NCI-H1436 treated with DMSO at 0.1 percent for 48 hours (cell line): ENCODE measurements around the gene SMAD3.

Experiments used
- DNase-seq: peaks from one replicate; lab custom pipeline; 2025; lab: John Stamatoyannopoulos, UW

SMAD3 gene

DNA sequence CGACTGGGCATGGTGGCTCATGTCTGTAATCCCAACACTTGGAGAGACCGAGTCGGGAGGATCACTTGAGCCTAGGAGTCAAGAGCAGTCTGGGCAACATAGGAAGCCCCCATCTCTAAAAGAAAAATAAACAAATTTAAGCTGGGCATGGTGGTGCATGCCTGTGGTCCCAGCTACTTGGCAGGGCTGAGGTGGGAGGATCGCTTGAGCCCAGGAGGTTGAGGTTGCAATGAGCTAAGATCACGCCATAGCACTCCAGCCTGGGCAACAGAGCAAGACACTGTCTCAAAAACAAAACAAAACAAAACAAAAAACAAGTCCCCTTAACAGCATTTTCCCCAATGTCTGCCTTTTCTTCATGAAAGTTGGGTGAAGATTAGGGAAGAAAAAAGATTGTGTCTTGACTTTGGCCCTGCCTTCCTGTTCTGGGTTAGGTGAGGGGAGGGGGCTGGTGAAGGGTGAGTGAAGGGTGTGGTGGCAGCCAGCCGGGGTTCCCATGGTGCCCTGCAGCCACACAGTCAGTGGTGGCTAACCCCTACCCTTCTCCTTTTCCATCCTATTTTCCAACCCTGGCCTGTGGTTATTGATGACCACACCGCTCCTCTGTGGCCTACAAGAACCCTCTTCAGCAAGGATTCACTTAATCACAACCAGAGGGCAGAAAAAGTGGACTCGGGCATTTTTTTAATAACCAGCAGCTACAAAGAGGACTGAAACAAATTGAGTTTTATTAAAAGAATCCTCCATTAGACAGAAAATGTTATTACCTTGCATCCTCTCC, 28.4 kb upstream of the SMAD3 start:
- no peak for DNase-seq

DNA sequence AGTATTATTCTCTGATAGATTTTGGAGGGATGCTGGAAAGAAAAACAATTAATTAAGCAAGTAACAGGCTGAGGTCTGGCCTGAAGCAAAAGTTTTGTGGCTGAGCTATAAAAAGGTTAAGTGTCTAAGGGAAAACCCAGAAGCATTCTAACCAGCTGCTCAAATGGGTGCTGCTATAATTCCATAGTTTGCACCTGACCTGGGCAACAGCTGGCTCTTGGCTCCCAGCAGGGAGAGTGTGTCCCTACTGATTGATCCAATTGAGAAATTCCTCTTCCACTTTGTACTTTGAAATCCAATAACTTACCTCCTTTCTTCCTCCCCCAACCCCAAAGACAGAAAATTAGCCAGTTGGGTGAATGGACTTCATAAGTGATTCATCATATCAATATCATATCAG, 27.7 kb upstream of the SMAD3 start:
- no peak for DNase-seq

DNA sequence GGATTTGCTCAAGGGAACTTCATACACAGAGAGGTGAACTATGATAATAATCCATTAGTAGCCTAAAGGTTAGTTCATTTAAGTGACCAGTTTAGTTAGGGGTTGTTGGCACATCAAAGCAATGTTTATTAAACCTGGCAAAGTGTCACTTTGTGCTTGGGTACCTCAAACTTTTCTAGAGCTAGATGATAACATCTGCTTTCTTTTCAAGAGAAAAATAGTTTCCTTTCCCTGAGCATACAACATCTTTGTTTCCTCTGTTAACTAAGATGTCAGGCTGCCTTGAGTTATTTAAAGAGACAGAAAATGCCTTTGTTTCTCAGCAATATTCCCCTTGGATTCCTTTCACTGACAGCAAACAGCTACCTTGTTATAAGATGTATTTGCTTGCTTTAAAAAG, 26.7 kb upstream of the SMAD3 start:
- no peak for DNase-seq

DNA sequence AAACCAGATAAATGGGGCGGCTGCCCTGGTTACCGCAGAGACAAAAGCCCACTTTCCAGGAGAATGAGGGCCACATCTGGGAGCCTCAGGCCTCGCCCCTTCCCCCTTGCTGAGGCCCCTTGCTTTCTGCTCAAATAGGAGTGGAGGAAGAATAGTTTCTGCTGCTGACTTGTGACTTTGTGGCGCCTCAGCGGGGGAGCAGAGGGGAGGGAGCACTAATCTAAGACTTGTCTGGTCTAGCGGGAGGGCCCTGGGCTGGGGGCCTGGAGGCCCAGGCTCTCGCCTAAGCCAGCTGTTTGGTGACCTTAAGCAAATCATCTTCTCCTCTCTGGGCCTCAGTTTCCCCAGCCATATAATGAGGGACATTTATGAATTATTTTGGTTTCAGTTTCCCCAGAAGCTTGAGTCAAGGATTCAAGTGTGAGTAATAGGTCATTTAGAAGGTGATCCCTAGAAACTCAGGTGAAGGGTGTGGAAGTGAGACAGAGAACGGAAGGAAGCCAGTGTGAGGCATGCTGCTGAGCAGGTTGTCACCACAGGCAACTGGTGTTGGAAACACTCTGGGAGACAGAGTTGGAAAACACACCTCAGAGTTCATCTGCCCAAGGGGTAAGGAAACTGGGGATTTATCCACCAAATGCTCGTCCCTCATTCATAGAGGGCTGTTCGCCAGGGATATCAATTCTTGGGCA, 25.9 kb upstream of the SMAD3 start:
- no peak for DNase-seq

DNA sequence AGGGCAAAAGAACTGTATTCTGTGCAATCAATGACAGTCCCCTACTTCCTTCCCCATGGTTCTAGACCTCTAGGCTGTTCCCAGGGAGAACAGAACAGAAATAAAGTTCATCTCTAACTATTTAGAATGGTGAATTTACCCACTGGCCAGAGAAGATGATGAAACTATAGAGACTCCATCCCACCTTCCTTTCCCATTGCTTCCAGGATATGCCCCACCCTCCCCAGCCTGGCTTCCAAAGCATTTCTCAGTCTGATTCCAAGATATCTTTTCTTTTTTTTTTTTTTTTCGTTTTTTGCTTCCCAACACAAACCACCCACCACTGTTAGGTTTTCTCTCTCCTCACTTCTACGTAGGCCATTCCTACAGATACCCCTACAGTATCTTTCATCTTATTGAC, 25.1 kb upstream of the SMAD3 start:
- no peak for DNase-seq

DNA sequence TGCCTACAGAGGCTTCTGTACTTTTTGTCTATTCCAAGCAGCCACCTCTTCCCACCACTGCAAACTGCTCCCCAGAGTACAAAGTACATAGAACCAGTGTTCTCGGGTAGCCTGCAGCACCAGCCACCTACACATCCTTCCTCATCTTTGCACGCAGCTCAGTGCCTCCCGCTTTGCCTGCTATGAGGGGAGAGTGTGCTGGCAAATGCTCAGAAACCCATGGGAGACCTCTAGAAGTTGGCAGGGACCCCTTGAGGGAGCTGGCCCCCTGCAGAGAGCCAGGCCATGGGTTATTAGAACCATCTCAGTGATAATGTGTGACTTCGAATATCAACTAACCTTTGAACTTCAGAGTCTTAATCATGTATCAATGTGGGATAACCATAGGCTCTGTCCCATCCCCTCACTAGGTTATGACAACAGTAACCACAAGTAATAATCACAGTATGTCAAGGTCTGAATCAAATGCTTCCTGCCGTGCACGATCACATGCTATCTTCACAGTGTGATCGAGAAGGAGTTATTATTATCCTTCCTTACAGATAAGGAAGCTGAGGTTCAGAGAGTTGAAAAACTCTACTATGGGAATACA, 22.8 kb upstream of the SMAD3 start:
- DNase-seq = no peak

DNA sequence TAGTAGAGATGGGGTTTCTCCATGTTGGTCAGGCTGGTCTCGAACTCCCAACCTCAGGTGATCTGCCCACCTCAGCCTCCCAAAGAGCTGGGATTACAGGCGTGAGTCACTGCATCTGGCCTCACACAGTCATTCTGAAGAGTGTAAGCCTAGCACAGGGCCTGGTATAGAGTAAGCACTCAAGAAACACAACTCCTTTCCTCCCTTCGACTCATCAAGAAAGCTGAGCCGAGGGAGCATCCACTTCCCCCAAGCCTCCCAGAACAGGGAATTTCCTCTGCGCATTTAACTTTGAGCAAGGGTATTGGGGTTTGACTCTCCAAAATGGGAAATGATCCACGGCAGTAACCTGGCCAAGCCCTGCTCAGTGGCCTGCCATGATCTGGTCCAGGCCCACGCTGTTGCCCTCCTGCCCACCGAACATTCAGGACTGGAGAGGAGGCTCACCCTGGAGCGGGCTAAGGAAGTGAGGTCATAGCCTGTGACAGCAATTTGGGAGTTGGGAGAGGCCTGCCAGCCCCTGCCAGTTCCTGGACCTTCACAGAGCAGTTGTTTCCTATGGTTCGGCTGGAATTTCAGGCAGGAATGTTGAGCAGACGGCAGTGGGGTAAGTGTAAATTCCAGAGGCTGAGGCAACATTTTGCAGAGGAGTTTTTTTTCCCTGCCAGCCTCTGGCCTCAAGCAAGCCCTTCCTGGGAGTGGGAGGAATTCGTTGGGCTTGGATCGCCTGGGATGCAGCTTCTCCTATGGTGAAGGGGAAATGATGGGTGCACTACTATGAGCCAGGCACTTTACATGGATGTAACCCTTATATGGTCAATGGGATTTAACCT, 21.2 kb upstream of the SMAD3 start:
- no peak for DNase-seq

DNA sequence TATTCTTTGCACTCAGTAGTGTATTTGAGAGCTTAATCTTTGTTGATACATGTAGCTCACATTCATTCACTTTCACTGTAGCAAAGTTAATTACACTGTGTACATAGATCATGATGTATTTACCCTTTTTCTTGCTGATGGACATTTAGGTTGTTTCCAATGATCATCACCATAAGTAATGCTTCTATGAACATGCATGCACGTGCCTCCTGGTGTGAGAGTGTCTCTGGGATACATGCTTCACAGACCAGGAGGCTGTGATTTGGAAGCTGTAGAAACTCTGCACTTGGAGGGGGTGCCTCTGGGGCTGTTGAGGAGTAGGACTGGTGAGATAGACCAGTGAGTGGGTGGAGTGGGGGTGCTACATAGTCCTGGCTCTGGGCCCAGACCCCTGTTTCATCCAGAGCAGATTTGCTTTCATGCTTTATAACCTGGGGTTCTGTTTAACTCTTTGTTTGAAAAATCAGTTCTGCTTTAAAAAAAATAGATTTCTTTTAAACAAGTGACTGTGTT, 18.2 kb upstream of the SMAD3 start:
- no peak for DNase-seq

DNA sequence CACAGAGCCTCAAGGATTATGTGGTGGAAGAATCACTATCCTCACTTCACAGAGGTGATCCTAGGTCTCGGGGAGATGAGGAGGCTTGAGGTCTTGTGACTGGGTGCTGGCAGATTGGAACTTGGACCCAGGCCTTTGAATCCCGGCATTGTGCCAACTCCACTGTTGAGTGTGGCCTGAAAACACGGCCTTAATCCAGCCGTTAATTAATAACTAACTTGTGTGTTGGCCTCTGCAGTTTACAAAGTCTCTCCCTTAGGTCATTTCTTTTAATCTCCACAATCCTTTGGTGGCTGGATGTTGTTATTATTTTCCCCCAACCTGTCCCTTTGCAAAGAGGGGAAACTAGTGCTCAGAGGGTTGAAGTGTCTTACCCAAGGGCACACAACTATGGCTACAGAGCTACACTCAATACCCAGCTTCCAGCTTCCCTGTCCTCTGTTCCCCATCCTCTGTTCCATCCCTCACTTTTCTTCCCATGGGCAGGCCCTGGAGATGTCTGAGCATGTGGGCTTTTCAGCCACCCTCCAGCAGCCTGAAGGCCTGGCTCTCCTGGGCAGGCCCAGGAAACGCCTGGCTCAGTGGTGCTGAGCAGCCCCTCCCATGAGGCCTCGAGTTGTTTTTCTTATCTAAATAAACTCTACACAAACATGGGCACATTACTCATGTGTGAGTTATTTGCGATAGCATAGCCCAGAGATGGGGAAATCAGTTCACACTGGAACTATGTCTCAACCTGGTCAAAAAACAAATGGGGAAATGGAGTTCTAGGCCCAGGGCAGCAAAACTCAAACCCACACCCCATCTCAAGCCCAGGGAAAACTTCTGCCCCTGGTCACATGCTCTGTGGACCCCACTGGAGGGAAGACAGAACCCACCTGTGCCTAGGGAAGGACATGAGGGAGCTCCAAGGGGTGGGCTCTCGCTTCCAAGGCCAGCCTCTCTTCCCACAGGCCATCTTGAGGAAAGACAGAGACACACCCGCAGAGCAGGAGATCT, 16.8 kb upstream of the SMAD3 start:
- no peak for DNase-seq

DNA sequence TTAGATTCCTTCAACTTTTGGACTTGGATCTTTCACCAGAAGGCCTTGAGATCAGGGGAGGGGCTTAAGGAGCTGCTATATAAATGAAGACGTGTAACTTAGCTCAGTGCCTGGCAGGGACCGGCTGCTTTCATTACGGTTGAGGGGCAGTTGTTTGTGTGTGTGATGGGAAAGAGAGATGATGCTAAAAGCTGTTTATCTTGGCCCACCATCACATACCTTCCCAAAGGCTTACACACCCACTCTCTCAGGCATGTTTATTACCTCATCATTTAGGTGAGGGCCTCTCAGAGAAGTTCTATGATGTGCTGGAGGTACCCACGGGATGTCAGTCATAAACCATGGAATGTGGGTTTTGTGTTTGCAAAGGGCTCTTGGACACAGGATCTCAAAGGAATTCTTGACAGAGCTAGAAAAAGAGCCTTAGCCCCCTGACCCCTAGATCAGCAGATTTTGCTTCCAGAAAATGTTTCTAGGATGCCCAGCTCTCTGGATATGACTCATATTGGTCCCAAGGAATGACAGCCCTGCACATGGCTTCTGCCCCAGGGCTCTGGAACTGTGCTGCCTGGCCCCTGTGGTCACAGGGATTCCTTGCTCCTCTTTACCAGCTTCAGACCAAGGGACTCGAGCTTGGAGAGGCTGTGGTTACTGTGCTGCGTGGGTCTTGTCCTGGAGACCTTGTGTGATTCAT, 15.9 kb upstream of the SMAD3 start:
- no peak for DNase-seq

DNA sequence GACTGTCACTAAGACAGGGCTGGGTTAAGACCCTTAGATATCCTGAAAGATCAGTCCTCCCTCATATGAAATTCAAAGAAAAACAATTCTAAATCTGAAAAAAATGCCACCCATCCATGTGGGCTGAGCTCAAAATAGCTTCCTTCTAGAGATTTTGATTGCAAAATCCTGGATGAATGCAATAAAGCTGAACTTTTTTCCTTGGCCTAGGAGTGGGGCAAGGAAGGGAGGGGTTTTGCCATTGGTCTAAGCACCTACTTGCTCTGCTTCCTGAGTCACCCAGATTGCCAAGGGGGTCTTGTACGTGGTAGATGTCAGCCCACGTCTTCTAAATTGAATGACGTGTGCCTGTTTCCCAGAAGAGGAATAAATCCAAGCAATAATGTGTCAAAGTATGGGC, 15.3 kb upstream of the SMAD3 start:
- no peak for DNase-seq

DNA sequence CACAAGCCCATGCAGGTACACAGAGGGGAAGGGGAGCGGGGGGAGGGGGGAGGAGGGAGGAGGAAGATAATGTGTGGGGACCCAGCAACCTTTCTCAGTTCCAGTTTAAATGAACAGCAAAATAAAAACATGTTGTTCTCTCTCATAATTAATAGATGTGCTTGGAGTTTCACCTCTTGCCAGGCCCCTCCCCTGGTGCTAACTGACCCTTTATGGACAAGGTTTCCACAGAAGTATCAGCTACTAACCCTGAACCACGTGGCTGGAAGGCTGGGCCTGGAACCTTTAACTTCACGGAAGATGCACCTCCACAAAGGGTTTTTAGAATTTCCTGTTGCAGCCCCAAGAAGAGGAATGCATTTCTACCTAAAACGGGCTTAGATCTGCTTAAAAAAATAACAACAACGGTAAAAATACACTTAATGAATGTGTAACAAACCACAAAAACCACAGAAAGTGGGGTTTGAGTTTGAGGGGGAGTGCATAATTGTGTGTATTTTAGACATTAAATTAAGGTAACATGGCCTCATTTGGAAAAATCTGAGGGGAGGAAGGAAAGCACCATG, 14.8 kb upstream of the SMAD3 start:
- DNase-seq = no peak

DNA sequence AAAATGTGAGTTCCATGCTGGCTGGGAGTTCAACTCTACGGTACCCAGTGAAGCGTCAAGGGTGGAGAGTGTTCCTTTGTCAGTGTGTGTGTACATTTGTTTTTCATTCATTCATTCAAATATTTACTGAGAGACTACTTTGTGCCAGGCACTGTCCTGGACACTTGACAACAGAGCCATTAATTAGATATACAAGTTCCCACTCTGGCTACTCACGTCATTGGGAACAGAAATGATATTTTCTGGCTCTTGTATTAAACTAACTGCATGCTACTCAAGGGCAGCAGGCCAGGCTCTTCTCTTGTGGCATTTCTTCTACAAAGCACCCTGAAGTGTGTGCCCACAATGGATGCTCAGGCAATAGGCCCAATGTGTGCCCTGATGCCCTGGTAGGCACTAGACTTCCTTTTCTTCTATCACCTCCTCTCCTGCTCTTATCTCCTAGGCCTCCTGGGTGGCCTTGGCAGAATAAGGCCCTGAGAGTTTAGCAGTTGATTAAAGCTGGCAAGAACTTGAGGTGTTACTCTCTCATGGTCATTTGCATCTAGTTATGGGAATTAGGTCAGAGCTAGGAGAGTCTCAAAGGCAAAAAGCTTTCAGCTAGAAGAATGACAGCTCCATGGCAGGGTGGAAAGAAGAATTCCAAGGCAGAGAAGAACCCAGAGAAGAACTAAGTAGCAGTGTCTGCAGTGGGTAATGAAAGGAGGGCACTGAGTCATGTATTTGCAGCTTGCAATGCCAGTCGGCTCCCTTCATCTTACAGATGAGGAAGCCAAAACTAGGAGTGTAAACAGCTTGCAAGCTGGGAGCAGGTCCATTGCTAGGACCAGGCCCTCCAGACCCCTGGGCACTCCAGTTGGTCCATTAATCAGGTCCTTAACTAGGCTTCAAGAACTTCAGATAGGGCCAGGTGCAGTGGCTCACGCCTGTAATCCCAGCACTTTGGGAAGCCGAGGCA, 14.0 kb upstream of the SMAD3 start:
- DNase-seq = no peak

DNA sequence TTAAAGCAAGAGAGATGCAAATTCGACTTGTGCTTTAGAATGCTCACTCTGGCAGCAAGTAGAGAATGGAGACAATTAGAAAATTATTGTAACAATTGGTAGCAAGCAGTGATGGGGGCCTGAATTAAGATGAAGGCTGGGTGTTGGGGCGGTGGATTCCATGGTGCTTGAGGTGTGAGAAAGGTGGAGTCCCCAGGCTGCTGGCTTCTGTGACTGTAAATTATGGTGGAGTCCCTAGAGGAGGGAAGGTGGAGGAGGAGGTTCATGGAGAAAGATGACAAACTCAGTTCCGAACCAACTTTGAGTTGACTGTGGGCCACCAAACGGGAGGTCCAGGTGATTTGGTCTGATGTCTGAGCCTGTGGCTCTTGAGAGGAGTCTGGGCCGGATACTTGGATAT, 10.7 kb upstream of the SMAD3 start:
- no peak for DNase-seq

DNA sequence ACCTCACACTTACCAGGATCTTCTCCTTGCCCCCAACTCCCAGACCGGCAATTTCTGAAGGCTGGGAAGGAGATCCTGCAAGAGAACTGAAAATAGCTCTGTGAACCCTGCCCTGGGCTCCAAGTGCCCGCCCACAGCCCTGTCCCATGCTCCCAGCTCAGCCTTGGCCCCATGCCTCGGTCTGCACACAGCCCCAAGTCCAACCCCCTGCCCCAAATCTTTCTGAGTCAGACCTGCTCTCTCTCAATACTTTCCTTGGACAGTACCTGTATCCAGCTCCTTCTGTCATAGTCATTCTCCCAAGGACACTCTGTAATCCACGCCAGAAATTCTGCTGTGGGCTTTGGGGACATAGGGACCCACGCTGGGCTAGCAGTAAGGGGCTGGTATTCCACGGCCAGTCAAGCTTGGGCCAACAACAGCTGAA, 6.3 kb upstream of the SMAD3 start:
- DNase-seq = no peak

DNA sequence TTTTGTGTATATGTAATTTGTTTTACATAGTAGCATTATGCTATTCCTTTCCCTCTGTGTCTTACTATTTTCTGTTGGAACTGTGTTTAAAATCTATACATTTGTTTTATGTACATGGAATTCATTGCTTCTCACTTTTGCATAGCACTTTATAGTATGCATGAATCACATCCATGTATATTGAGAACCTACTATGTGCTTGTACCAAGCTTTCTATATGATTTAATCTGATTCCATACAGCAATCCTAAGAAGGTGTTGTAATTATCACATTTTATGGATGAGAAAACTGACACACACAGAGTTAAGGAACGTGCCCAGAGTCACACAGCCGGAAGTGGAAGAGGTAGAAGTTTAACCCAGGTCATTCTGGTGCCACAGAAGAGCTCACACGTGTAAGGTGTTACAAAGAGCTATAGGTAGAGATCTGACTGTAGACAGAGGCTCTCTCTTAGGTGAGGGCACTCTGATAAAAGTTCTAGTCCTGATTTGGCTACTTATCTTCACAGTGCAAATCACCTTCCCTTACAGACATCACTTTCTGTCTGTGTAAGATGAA, 3.5 kb upstream of the SMAD3 start:
- no peak for DNase-seq

DNA sequence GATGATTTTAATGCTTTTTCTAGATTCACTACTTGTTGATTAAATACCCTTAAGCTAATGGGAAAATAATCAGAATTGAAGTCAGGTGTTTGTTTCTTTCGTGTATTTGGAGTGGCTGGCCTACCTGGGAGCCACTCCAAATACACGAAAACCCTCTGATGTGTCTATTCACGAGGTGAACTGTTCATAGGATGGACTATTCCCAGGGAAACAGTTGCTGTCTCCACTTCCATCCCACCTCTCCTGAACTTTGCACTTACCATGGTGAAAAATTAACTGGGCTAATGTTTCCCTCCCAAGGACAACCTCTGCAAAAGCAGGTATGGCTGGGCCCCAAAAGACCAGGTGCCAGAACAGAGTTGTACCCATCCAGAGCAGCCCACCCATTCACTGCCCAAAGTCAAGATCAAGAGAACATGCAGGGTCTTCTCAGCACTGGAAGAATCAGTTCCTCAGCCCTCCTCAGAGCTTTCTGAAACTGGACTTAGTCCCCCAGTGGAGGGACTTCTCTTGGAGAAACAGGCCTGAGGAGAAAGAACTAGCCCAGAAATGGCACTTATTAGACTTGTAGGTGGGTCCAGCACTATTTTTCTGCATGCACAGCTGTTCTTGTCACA, 2.9 kb upstream of the SMAD3 start:
- no peak for DNase-seq
